Measurements from ENCODE around the gene SORL1. TPM values are rescaled to one million over a fixed set of nuclear protein-coding genes. Genes with fewer than 3 reads are reported as not detected.

SORL1 gene
- total RNA-seq, 1 experiment from 2014 or later: 197 TPM

- no peak for DNase-seq
- Histone ChIP-seq H3K9me3 (ENCODE audit: low read length) (no peaks in the 10 kb centered on the region), H3K4me1 (ENCODE audit: low read length) (peaks cover 13% of the 10 kb centered on the region), H3K4me3 (ENCODE audit: low read length) (no peak overlapping the region), H2AFZ (ENCODE audit: low read length) (no peak overlapping the region), H3K79me2 (ENCODE audit: low read length) (no peaks in the 10 kb centered on the region), H3K27ac (ENCODE audit: low read length) (no peak overlapping the region), H3K4me2 (ENCODE audit: low read depth, low read length, poor library complexity, severe bottlenecking) (no peak overlapping the region), H3K9me2 (replicated peaks; ENCODE audit: insufficient read depth, low read length) (no peaks in the 10 kb centered on the region), H3K9ac (ENCODE audit: low read length) (no peak overlapping the region), H4K20me1 (ENCODE audit: insufficient read depth, low read depth, low read length) (no peaks in the 10 kb centered on the region), H3K27me3 (ENCODE audit: low read length) (no peaks in the 10 kb centered on the region), H3K36me3 (ENCODE audit: insufficient read depth, low read length) (no peaks in the 10 kb centered on the region)
Observed at GRCh38 chr11:121672630-121673487, 220.7 kb downstream of the SORL1 start.

- Histone ChIP-seq H3K9me2 (replicated peaks; ENCODE audit: insufficient read depth, low read length) (no peaks in the 10 kb centered on the region), H3K27me3 (ENCODE audit: low read length) (no peaks in the 10 kb centered on the region), H3K9me3 (ENCODE audit: low read length) (no peaks in the 10 kb centered on the region), H3K4me1 (ENCODE audit: low read length) (no peaks in the 10 kb centered on the region), H3K79me2 (ENCODE audit: low read length) (no peaks in the 10 kb centered on the region), H3K36me3 (ENCODE audit: insufficient read depth, low read length) (no peaks in the 10 kb centered on the region), H3K27ac (ENCODE audit: low read length) (no peak overlapping the region), H3K4me3 (ENCODE audit: low read length) (no peak overlapping the region), H3K9ac (ENCODE audit: low read length) (no peak overlapping the region), H2AFZ (ENCODE audit: low read length) (no peak overlapping the region), H3K4me2 (ENCODE audit: low read depth, low read length, poor library complexity, severe bottlenecking) (no peak overlapping the region), H4K20me1 (ENCODE audit: insufficient read depth, low read depth, low read length) (no peaks in the 10 kb centered on the region)
- DNase-seq: no peak
Observed at GRCh38 chr11:121681550-121682268, 229.6 kb downstream of the SORL1 start.

Other genes starting within 250 kb of the SORL1 start
- 9.2 and 27.2 TPM in 2 replicates for gene SC5D, start 159.5 kb upstream of the SORL1 start, total RNA-seq (2014; rRNA removed; shearing (Covaris generic); ENCODE audit: low replicate concordance)

Data from Karpas-422 (cell line).